ENCODE measurements around the gene TFEB. TPM values are rescaled to one million over a fixed set of nuclear protein-coding genes. Genes with fewer than 3 reads are reported as not detected.

The TFEB gene
- total and polyA plus RNA-seq, 2 of the 8 experiments (the other 6 are each of a cell fraction or from before 2014, with no cell fraction given): 2.3 to 6.7 TPM

- no peak for TF ChIP-seq ATF2 (IDR thresholded peaks at IDR 0.05; ENCODE audit: low read length)
- TF ChIP-seq RAD21 (IDR thresholded peaks at IDR 0.05 in 1 of 2, conservative IDR thresholded peaks at IDR 0.05 in 1 of 2; ENCODE audit: low read depth in 2 of 2, low read length in 2 of 2): no peak
- no peak for TF ChIP-seq HDAC2 (IDR thresholded peaks at IDR 0.05; ENCODE audit: borderline replicate concordance in 1 of 2, low read depth in 2 of 2, low read length in 2 of 2)
- no peak for TF ChIP-seq TAF1 (IDR thresholded peaks at IDR 0.05; ENCODE audit: low read depth, low read length)
- no peak for TF ChIP-seq NANOG (IDR thresholded peaks at IDR 0.05; ENCODE audit: insufficient read depth, low read depth, low read length, poor library complexity, severe bottlenecking)
- TF ChIP-seq ATF3 (IDR thresholded peaks at IDR 0.05; ENCODE audit: insufficient read depth, low read depth, low read length): no peak
- no peak for TF ChIP-seq SP1 (IDR thresholded peaks at IDR 0.05; ENCODE audit: low read depth, low read length)
- TF ChIP-seq CHD2 (IDR thresholded peaks at IDR 0.05; ENCODE audit: low read length): no peak
- no peak for TF ChIP-seq MAX (IDR thresholded peaks at IDR 0.05)
These were observed 23.2 kb upstream of the TFEB start (continued) for GRCh38 chr6:41758641-41759035.
